GM12891 (cell line): ENCODE data around the gene ECHS1.

Experiments used
- POLR2A ChIP-seq: IDR thresholded peaks from 2 replicates; pipeline ENCODE4 v1.6.1; 2011; ENCODE audit warnings: low read depth, low read length, control low read depth
- SPI1 ChIP-seq: IDR thresholded peaks from 2 replicates; pipeline ENCODE4 v1.6.1; 2011; ENCODE audit warnings: low read depth, low read length, control low read depth
- TAF1 ChIP-seq: IDR thresholded peaks from 2 replicates; pipeline ENCODE4 v1.6.1; 2011; ENCODE audit warnings: low read depth, low read length, control low read depth

GRCh38 chr10:133403784-133404183 is 30.6 kb upstream of the ECHS1 start:
- no peak for TF ChIP-seq SPI1
- no peak for TF ChIP-seq TAF1
- TF ChIP-seq POLR2A: no peak
